Right kidney (tissue), 9 donors: ENCODE results near the gene ZNF175.

ENCODE experiments used
- DNase-seq: peaks from one replicate; pipeline ENCODE4 v3.0.0-alpha.2; 2016
- long read RNA-seq, 8 donors: transcript quantifications; one replicate each; lab custom pipeline, GENCODE V29; 2026

ZNF175 gene
- long read RNA-seq, donor 1, full-length matches to known transcripts, result 1 of 1 reads
- long read RNA-seq, donor 1, partial matches to known transcripts, result 0 of 1 reads
- long read RNA-seq, donor 1, other reads (novel, unspliced or antisense), result 0 of 1 reads
- long read RNA-seq, donor 2, partial matches to known transcripts, result 0 of 1 reads
- long read RNA-seq, donor 2, other reads (novel, unspliced or antisense), result 0 of 1 reads
- long read RNA-seq, donor 3, full-length matches to known transcripts, result 2 of 2 reads
- long read RNA-seq, donor 3, partial matches to known transcripts, result 0 of 2 reads
- long read RNA-seq, donor 3, other reads (novel, unspliced or antisense), result 0 of 2 reads
- long read RNA-seq, donor 4, full-length matches to known transcripts, result 2 of 8 reads
- long read RNA-seq, donor 4, partial matches to known transcripts, result 6 of 8 reads
- long read RNA-seq, donor 4, other reads (novel, unspliced or antisense), result 0 of 8 reads
- long read RNA-seq, donor 5, full-length matches to known transcripts, result 4 of 4 reads
- long read RNA-seq, donor 5, partial matches to known transcripts, result 0 of 4 reads
- long read RNA-seq, donor 5, other reads (novel, unspliced or antisense), result 0 of 4 reads
- long read RNA-seq, donor 6, full-length matches to known transcripts, result 1 of 1 reads
- long read RNA-seq, donor 6, partial matches to known transcripts, result 0 of 1 reads
- long read RNA-seq, donor 6, other reads (novel, unspliced or antisense), result 0 of 1 reads
- long read RNA-seq, donor 7, full-length matches to known transcripts, result 5 of 5 reads
- long read RNA-seq, donor 7, partial matches to known transcripts, result 0 of 5 reads
- long read RNA-seq, donor 7, other reads (novel, unspliced or antisense), result 0 of 5 reads
- long read RNA-seq, donor 8, partial matches to known transcripts, result 0 of 1 reads
- long read RNA-seq, donor 8, other reads (novel, unspliced or antisense), result 0 of 1 reads

DNA sequence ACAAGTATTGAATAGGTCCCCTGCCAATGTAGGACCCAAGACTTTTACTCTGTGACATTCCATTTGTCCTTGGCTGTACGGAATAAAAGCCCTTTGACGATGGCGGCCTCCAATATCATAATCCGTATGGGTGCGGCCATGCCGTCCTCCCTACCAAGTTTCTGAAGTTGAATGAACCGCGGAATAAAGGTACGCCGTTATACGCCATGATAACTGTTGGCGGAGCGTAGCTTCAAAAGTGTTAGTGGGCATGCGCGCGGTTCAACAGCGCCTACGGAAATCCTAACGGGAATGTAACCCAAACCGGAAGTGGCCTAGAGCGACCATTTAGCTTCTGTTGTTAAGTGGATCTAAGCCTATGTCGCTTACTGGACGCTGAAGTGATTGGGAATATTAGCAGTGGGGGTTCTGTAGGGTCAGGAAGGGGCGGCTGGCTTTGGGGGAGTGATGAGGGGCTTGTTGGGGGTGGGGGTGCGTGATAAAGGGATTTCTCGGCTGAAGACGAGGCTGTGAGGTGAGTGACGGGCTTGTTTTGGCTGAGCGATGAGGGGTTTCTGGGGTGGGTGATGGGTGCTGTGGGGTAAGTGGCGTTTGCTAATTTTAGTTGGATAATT, at the start of gene ZNF175:
Gene ZNF175, plus strand, starts transcription at position 322 of the 614 bp plus-strand sequence. CDS start 2,047 bp downstream, outside the sequence.
- peak; percentile 71 for DNase-seq

DNA sequence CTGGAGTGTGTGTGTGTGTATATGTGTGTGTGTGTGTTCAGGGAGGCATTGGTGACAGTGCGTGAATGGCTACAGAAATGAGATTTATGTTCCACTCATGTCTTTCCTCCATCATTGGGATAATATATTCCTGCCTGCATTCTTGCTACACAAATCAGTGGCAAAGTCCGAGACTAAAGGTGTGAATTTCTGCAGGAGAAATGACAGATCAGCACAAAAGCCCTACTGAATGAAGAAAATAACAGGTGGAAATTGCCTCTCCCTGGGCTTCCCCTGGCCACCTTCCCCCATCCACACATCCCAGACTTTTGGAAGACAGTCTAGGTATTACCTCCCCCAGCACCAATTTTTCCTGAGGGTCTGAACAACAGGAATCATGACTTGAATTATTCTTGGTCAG, 49.7 kb upstream of the ZNF175 start:
- DNase-seq, result no peak

DNA sequence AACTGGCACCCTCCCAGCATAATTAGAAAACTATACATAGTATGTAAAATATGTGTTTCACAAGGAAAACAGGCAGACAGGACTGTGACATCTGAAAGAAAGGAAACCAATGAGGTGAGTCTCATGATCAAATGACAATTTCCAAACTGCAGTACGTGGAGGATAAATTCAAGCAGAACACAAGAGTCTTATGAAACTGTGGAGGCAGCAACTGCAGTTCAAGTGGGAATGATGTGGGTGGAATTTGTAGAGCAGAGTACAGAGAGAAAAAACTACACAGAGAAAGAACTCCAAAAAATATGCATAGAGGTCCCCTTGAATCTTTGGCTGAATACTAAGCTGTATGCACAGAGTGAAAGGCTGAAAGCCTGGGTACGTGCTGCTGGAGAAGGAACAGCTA, 49.3 kb upstream of the ZNF175 start:
- no peak for DNase-seq

DNA sequence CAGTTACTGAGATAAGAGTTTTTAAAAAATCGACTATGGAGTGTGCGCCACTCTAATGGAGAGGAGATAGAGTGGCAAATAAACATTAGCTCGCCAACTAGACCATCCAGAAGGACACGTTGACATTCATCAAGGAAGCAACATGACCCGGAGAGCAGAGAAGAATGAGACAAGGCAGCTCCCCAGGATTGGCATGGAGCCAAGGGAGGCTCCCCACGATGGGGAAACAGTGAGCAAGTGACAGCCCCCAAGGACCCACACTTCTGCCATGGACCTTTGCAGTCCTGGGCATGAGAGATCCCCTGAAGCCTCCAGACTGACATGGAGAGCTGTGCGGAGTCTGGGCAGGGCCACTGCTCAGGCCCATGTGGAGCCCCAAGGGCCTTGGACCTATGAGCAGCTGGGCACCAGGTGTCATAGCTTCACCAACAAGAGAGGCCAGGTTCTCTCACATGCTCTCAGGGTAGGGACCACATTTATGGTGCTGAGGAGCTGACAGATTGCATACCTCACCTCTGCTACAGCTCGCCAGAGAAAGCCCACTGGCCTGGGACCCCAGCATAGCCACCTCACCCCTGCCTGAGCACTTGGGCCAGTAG, 46.3 kb upstream of the ZNF175 start:
- DNase-seq, result no peak

DNA sequence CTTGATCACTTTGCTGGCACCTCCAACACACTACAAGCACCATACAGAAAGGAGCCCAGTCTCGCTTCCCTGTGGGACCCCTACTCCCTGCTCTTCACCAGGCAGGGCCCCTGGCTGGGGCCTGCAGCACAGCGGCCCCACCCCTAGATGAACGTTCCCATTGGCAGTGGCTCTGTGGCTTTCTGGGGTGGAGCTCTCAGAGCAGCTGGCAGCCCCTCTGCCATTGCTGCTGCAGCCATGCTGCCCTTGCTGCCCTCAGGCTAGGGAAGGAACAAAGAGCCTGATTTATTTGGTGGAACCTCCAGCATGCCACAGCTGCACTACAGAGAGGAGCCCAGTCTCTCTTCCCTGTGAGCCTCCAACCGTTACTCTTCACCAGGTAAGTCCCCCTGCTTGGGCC, 45.4 kb upstream of the ZNF175 start:
- DNase-seq, result no peak

DNA sequence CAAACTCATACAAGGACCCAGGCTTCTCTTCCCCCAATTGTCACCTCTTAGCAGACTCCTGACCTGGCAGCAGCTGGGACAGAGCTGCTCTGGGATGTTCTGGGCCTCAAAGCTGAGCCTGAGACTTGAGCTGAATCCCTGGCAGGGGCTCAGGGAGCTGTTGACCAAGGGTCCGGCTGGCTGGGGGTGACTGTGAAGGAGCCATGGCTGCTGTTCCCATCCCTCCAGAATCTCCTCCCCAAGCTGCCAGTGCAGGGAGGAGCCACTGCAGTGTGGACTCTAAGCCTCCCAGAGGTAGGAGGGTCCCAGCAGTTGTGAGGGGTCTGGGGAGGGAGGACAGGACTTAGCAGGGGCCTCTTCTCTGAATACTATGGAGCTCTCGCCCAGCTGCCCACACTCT, 41.8 kb upstream of the ZNF175 start:
- DNase-seq, result no peak

DNA sequence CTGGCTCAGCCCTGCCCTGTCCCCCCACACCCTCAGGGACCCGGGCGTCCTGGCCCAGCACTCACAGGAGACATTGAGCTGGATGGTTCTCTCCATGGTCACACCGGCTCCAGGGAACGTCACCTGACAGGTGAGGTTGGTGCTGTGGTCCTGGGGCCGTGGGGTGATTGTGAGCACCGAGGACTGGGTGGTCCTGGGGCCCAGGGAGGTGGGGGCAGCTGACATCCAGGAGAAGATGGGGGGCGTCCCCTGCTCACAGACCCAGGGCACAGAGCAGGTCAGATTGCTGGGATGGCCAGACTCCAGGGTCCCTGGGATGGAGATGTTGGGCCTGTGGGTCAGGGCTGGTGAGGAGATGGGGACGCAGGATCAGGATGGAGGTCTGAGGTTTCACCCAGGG, 40.5 kb upstream of the ZNF175 start:
- no peak for DNase-seq

DNA sequence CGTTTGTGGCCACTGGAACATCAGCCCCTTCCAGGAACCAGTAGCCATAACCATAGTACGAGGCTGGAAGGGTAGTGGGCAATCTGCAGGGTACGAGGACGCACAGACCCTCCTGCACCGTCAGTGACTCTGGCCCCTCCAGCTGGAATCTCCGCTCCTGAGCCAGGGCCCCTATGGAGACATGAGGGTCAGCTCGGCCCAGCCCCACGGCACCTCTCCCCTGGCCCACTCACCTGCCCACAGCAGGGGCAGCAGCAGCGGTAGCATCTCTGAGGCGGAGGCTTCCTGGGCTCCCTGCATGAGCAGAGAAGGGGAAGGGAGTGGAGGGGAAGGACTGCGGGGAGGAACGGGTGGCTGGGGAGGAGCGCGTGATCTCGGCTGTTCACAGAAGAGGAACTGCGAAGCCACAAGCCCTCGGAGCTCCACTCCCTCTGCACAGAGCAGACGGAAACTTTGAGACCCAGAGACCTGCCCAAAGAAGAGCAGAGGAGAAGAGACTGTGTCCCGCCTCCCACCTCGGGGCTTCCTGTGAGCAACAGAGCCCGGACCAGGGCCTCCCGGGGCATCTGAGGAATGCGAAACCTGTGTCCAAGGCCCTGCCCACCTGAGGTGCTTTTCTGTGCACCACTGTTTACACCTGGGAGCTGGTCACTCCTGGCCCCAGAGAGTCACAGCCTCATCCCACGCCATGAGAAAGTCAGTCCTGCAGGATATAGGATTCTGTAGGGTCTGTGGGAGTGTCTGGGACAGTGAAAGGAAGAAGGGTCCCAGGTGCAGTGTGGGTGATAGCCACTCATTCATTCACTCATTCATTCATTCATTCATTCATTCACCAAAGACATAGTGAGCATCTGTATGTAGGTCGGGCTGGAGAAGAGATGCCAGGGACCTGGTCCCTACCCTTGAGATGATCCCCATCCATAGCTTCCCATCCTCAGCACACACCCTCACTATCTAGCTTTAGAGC, 39.5 kb upstream of the ZNF175 start, which contains the start of gene SIGLEC6:
Gene SIGLEC6, minus strand, starts transcription at position 322 of the 967 bp plus-strand sequence. Its CDS starts 22 bp downstream, at position 300.
- DNase-seq, result no peak

DNA sequence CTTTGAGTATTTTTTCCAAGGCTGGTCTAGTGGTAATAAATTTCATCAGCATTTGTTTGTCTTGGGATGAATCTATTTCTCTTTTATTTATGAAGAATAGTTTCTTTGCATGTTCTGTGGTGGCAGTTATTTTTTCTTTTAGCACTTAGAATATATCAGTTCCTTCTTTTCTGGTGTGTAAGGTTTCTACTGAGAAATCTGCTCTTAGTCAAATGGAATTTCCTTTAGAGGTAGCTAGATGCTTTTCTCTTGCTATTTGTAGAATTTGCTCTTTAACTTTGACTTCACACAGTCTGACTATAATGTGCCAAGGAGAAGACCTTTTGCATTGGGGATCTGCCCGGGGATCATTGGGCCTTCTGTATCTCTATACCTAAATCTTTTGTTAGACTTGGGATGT, 35.5 kb upstream of the ZNF175 start:
- DNase-seq, result no peak

DNA sequence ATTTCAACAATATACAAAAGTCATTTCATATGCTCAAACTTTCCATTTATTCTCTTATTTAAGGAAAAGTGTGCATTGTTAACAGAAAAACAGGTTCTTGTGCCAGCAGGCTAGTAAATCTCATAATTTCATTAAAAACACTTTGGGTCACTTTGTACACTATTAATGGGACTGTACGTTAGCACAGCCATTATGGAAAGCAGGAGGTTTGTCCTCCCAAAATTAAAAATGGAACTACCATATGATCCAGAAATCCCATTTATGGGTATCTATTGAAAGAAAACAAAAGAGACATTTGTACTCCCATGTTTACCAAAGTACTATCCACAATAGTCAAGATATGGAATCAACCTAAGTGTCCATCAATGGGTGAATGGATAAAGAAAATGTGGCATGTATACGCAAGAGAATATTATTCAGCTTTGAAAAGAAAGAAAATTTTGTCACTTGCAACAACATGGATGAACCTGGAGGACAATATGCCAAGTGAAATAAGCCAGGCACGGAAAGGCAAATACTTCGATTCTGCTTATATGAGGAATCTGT, 31.2 kb upstream of the ZNF175 start:
- DNase-seq, result no peak

DNA sequence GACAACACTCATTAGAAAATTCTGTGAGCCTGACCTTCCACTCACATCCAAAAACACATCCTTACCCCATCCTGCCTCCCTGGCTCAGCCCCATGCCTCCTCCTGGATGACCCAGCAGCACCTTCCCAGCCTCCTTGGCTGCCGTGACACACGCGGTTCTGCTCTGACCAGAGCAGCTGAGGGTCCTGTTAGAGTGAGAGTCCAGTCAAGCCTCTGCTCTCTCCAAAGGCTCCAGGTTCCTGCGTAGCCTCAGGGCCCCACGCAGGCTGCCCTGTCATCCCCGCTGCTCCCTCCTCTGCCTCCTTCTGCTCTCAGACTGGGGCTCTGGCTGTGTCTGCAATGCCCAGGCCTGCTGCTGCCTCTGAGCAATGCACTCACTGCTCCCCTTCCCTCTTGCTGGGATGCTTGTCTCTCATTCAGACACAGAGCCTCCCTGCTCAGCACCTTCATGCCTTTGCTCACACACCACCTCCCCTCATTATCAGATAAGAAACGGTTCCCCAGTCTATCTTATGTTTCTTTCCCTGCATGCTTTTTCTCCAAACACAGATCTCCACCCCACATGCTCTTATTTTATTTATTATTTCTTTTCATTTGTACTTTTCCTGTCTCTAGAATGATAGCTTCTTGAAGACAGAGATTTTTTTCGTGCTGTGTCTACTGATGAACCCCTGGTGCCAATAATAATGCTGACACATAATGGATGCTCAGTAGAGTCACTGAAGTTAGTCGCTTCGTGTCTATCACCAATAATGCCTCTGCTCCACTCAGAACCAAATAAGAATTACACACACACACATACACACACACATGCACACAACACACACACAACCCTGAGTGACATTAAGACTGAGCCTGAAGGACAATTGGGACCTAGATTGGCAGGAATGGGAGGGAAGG, 29.4 kb upstream of the ZNF175 start:
- DNase-seq, result no peak

DNA sequence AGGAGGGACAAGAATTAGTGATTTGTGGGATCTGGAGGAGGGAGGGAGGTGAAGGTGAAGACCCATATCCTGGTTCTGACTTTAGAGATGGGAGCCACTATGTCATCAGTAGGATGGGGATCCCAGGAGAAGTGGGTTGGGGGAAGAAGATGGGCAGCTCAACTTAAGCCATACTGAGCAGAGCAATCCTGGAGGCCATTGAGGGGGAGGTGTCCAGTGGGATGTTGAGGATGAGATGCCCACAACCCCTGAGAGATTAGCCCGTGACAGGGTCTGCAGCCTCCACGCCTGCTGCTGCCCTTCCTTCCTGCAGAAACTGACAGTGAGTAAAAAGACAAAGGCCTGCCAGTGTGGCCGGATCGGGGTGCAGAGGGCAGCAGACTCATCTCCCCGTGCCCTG, 28.4 kb upstream of the ZNF175 start:
- no peak for DNase-seq

DNA sequence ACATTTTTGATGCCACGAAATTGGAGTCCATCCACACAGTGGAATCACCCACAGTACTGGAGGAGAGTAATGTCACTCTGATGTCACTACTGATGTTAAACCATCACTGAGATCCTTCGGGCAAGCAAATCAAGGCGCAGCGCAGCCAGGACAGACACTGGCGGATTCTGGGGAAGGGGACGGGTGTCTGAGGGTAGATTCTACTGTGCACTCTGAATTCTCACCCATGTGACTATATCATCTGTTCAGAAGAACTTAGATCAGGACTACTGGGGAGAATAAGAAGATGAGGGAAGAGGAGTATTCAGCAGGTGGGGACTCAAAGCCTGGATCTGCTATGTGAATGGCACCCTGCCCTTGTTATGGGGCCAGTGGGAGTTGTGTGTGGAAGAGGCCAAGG, 27.0 kb upstream of the ZNF175 start:
- no peak for DNase-seq

DNA sequence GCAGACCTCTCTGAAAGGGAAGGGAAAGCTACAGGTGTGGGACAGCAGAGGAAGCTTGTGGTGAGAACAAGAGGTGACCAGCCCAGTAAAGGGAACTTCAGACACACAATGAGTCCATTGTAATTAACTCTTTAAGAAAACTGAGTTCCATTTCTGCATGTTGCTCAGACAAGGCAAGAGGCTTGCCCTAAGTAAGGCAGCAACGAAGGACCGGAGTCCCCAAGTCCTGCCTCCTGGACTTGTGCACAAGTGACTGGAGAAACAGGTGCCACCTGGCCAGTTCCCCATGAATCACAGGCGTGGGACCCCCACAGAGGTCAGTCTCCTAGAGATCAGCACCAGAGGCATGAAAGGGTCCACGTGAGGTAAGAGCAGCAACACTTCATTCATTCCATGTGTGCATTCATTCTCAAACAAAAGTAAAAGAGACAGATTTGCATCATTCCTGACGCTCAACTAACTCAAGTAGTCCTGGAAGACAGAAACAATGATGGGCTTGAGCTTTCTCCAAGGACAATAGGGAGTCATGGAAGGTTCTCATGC, 24.9 kb upstream of the ZNF175 start:
- no peak for DNase-seq

DNA sequence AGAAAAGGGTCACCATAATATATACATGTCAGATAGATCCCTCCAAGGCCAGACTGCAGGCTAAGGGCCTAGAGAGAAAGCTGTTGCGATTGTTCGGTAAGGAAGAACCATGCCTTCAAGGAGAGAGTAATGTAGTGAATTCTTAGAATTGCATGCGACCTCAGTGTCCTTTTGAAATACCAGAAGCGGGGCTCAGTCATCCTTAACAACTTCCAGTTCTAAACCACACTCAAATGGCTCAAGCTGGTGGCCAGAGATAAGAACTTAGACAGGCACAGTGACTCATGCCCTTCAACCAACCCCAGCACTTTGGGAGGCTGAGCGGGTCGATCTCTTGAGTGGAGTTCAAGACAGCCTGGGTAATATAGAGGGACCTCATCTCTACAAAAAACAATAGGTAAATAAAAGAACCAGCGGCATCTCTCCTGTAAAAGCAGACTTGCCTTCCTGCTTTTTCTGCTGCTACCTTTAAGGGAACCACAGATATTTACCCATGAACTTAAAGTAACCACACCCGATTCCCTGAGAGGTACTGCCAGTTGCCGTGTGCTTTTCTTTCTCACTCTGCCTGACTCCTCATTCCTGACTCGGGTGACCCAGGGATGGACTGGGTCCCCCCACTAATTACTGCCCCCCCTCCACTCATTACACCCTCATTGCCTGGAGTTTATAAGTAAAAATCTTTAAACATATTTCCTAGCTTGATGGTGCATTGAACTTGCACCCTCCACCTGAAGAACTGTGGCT, 24.3 kb upstream of the ZNF175 start:
- DNase-seq, result no peak

DNA sequence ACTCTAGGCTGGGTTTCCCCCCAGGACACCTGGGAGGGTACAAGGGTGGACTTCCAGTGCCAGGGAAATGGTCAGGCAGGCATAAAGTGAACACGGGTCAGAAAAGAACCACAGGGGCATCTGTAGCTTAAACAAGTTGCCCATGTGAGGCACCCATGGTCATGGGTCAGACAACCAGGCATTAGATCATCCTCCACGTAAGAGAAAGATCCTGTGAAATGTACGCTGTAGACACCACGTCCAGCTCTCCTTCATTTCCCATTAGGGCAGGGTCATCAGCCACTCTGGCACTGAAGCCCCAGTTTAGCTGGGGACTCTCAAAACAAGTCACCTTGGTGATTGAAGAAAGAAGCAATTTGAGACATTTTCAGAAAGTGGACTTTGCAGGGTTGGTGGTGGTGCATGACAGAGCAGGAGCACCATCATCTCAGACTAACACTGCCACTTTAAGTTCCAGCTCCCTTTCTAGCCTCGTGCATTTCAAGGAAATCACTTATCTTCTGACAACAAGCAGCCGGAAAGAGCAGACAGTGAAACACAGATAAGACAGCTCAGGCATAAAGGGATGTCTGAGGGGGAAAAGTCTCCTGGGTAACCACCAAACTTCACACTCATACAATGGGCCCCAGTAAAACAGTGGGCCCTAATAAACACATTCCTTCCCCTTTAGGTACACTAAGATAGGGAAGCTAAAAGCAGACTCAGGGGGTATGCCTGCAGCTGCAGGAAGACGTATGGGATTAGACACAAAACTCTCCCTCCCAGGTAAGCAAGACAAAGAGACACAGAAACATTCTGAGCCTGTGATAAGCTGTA, 23.5 kb upstream of the ZNF175 start:
- no peak for DNase-seq

DNA sequence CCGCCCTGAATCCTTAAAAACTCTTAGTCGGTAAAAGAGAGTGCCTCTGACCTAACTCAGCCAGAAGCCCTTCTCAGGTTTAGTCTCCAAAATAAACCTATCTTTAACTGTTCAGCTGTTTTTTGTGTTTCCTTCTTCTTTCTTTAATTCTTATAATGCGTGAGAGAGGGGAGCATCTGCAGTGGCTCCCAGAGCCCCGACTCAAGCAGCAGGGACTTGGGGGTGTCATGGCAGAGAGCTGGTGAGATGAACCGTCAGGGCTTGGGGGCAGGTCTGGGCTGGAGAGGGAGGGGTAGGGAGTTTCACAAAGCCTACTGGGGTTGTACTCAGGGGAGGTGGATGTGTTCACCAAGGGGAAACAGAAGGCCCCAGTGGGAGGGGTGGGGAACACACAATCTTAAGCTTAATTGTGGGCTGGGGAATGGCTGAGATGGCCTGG, 22.9 kb upstream of the ZNF175 start:
- DNase-seq, result no peak

DNA sequence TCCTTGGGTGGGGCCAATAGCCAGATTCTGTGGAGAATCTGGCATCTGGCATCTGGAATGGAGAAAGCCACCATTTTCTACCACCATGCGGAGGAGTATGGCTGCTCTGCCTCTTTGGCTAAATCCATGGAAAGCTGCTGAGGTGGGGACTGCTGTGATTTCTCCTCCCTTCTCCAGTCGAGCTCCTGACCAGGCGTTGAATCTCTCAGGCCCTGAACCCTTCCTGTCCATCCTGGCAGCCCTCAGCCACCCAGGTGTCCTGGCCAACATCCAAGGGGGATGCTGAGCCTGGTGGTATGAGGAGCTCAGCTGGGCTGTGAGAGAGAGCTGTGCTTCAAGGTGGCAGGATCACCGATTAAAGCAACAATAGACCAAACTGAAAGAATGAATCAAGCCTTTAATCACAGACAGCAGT, 22.2 kb upstream of the ZNF175 start:
- DNase-seq, result no peak
